Astrocyte of the spinal cord (primary cell): ENCODE data around the gene ZNF232.
"Not testable (repeated sequence)": the region's sequence is repeated elsewhere in the genome, so short reads cannot be mapped to it uniquely, and the experiment has no call there.

ENCODE experiments used
- DNase-seq: peaks from one replicate; pipeline ENCODE4 v3.0.0; 2011; ENCODE audit warnings: low read depth, low spot score
- H3K4me3 ChIP-seq: 2 replicates; pipeline ENCODE4 v1.5.1; 2011; ENCODE audit warnings: low read depth, mild to moderate bottlenecking, low read length, moderate library complexity
- CTCF ChIP-seq: IDR thresholded peaks from 2 replicates; pipeline ENCODE4 v1.5.1; 2012; ENCODE audit warnings: low read depth, mild to moderate bottlenecking, low read length, inconsistent platforms
- in situ Hi-C: cut with HindIII; loops from 2 replicates; pipeline ENCODE4 v1.10.0; 2017; ENCODE audit warnings: low sequenced_read_pairs

ZNF232 gene

GRCh38 chr17:5122586-5123342 lies 11.1 kb upstream of the ZNF232 start:
- no peak for TF ChIP-seq CTCF
- in situ Hi-C loops, result no loop called here
- peak overlapping the region; percentile 34 for H3K4me3 ChIP-seq
- no peak for DNase-seq

GRCh38 chr17:5122056-5122455 lies 10.4 kb upstream of the ZNF232 start:
- in situ Hi-C loops, H3K4me3 ChIP-seq, DNase-seq: not testable (repeated sequence)

- H3K4me3 ChIP-seq, result no peak overlapping the region
- DNase-seq, result no peak
- in situ Hi-C loops, result no loop called here
Measured at GRCh38 chr17:5121186-5121841, 9.6 kb upstream of the ZNF232 start.

GRCh38 chr17:5120436-5121185 lies 8.9 kb upstream of the ZNF232 start:
- in situ Hi-C loops, result not testable (repeated sequence)

More at GRCh38 chr17:5121186-5121841, 9.6 kb upstream of the ZNF232 start:
- no peak for TF ChIP-seq CTCF

GRCh38 chr17:5120036-5120435 lies 8.4 kb upstream of the ZNF232 start:
- in situ Hi-C loops, result no loop called here
- H3K4me3 ChIP-seq, result no peak overlapping the region
- no peak for DNase-seq
- no peak for TF ChIP-seq CTCF

More at GRCh38 chr17:5120436-5121185, 8.9 kb upstream of the ZNF232 start:
- not testable (repeated sequence) for DNase-seq, H3K4me3 ChIP-seq

- in situ Hi-C loops, result no loop called here
Measured at GRCh38 chr17:5118219-5118618, 6.5 kb upstream of the ZNF232 start.

More at GRCh38 chr17:5118219-5118618, 6.5 kb upstream of the ZNF232 start:
- TF ChIP-seq CTCF, result no peak
- DNase-seq, result no peak
- H3K4me3 ChIP-seq, result no peak overlapping the region
